H9 (cell line): ENCODE measurements around the gene UGT1A8. TPM values are rescaled to one million over a fixed set of nuclear protein-coding genes. Genes with fewer than 3 reads are reported as not detected.

Experiments
- DNase-seq: peaks from one replicate; pipeline ENCODE4 v3.0.0-alpha.2; 2017
- H2AFZ ChIP-seq: one replicate; pipeline ENCODE4 v1.6.1; 2013; ENCODE audit warnings: mild to moderate bottlenecking, low read length, control low read depth, moderate library complexity
- H2AK5ac ChIP-seq: 2 replicates; pipeline ENCODE4 v1.6.1; 2013; ENCODE audit warnings: low read length, control low read depth, mixed read lengths; ENCODE audit not compliant: insufficient read length
- H2BK120ac ChIP-seq: one replicate; pipeline ENCODE4 v1.6.1; 2013; ENCODE audit warnings: low read depth, mild to moderate bottlenecking, low read length, control low read depth, inconsistent platforms; ENCODE audit not compliant: poor library complexity, severe bottlenecking
- H2BK12ac ChIP-seq: 2 replicates; pipeline ENCODE4 v1.6.1; 2013; ENCODE audit warnings: low read length, control low read depth, mixed read lengths, low read depth; ENCODE audit not compliant: insufficient read length
- H2BK15ac ChIP-seq: 2 replicates; pipeline ENCODE4 v1.6.1; 2013; ENCODE audit warnings: low read depth, low read length, control low read depth
- H2BK20ac ChIP-seq: one replicate; pipeline ENCODE4 v1.6.1; 2013; ENCODE audit warnings: low read depth, mild to moderate bottlenecking, low read length, control low read depth, inconsistent platforms; ENCODE audit not compliant: poor library complexity, severe bottlenecking
- H2BK5ac ChIP-seq: 2 replicates; pipeline ENCODE4 v1.6.1; 2013; ENCODE audit warnings: low read length, control low read depth, mixed read lengths; ENCODE audit not compliant: insufficient read length
- H3K14ac ChIP-seq: 2 replicates; pipeline ENCODE4 v1.6.1; 2013; ENCODE audit warnings: low read length, control low read depth; ENCODE audit not compliant: insufficient read depth
- H3K18ac ChIP-seq: 2 replicates; pipeline ENCODE4 v1.6.1; 2013; ENCODE audit warnings: low read depth, mild to moderate bottlenecking, mixed read lengths, low read length, control low read depth; ENCODE audit not compliant: insufficient read length
- H3K23ac ChIP-seq: 2 replicates; pipeline ENCODE4 v1.6.1; 2013; ENCODE audit warnings: low read length, control low read depth, mixed read lengths, low read depth; ENCODE audit not compliant: insufficient read length
- H3K23me2 ChIP-seq: 2 replicates; pipeline ENCODE4 v1.6.1; 2013; ENCODE audit warnings: low read depth, mild to moderate bottlenecking, mixed read lengths, low read length, control low read depth; ENCODE audit not compliant: insufficient read length, poor library complexity, severe bottlenecking
- H3K27ac ChIP-seq: 2 replicates; pipeline ENCODE4 v1.5.1; 2013; ENCODE audit warnings: low read length, control low read depth, mixed read lengths, low read depth; ENCODE audit not compliant: insufficient read length
- H3K27me3 ChIP-seq: 2 replicates; pipeline ENCODE4 v1.6.1; 2013; ENCODE audit warnings: low read length, control low read depth, inconsistent platforms; ENCODE audit not compliant: insufficient read depth
- H3K4ac ChIP-seq: 2 replicates; pipeline ENCODE4 v1.6.1; 2013; ENCODE audit warnings: low read depth, mild to moderate bottlenecking, control low read depth, inconsistent platforms, low read length, moderate library complexity
- H3K4me1 ChIP-seq: 2 replicates; pipeline ENCODE4 v1.6.1; 2013; ENCODE audit warnings: low read length, control low read depth, inconsistent platforms; ENCODE audit not compliant: insufficient read depth
- H3K4me2 ChIP-seq: 2 replicates; pipeline ENCODE4 v1.6.1; 2013; ENCODE audit warnings: low read length, control low read depth, mixed read lengths; ENCODE audit not compliant: insufficient read length, insufficient read depth
- H3K56ac ChIP-seq: 2 replicates; pipeline ENCODE4 v1.6.1; 2013; ENCODE audit warnings: low read depth, mild to moderate bottlenecking, mixed read lengths, low read length, control low read depth; ENCODE audit not compliant: insufficient read length
- H3K79me1 ChIP-seq: 2 replicates; pipeline ENCODE4 v1.6.1; 2013; ENCODE audit warnings: low read depth, mild to moderate bottlenecking, moderate library complexity, low read length, control low read depth, inconsistent platforms; ENCODE audit not compliant: insufficient read depth, poor library complexity, severe bottlenecking
- H3K79me2 ChIP-seq: 2 replicates; pipeline ENCODE4 v1.6.1; 2013; ENCODE audit warnings: low read length, control low read depth, inconsistent platforms; ENCODE audit not compliant: insufficient read depth
- H3K9ac ChIP-seq: 2 replicates; pipeline ENCODE4 v1.6.1; 2013; ENCODE audit warnings: low read length, control low read depth, mixed read lengths; ENCODE audit not compliant: insufficient read length; ENCODE audit errors: extremely low read depth
- H3K9me3 ChIP-seq: one replicate; pipeline ENCODE4 v1.6.1; 2013; ENCODE audit warnings: low read depth, low read length, inconsistent platforms; ENCODE audit not compliant: control insufficient read depth
- H3T11ph ChIP-seq: one replicate; pipeline ENCODE4 v1.6.1; 2013; ENCODE audit warnings: mild to moderate bottlenecking, low read length, control low read depth, inconsistent platforms
- H4K20me1 ChIP-seq: one replicate; pipeline ENCODE4 v1.6.1; 2013; ENCODE audit not compliant: control insufficient read depth, insufficient read length, insufficient read depth
- H4K5ac ChIP-seq: 2 replicates; pipeline ENCODE4 v1.6.1; 2013; ENCODE audit warnings: low read depth, mild to moderate bottlenecking, mixed read lengths, low read length, control low read depth; ENCODE audit not compliant: insufficient read length
- H4K8ac ChIP-seq: replicated peaks from 2 replicates; pipeline ENCODE4 v1.6.1; 2013; ENCODE audit warnings: low read length, control low read depth, mixed read lengths, low read depth; ENCODE audit not compliant: insufficient read length
- H4K91ac ChIP-seq: 2 replicates; pipeline ENCODE4 v1.6.1; 2013; ENCODE audit warnings: low read depth, mild to moderate bottlenecking, moderate library complexity, mixed read lengths, low read length, control low read depth; ENCODE audit not compliant: insufficient read length
- H3K27ac Mint-ChIP-seq, 3 experiments: 2 replicates in 2 of 3; 3 replicates in 1 of 3; pipeline ENCODE4 v1.8.0; 2020 to 2021; ENCODE audit warnings: mixed read lengths in 3 of 3, mild to moderate bottlenecking in 1 of 3, moderate library complexity in 1 of 3
- H3K27me3 Mint-ChIP-seq: 2 replicates; pipeline ENCODE4 v1.8.0; 2021; ENCODE audit warnings: low read depth, mild to moderate bottlenecking, moderate library complexity, mixed read lengths
- H3K36me3 Mint-ChIP-seq, 3 experiments: 2 replicates in 2 of 3; 3 replicates in 1 of 3; pipeline ENCODE4 v1.8.0; 2020 to 2021; ENCODE audit warnings: low read depth in 3 of 3, mixed read lengths in 3 of 3; ENCODE audit not compliant: insufficient read depth in 1 of 3
- H3K4me1 Mint-ChIP-seq, 2 experiments: 2 replicates each; pipeline ENCODE4 v1.8.0; 2020; ENCODE audit warnings: mixed read lengths in 2 of 2
- H3K4me3 Mint-ChIP-seq, 2 experiments: 2 replicates in 1 of 2; 3 replicates in 1 of 2; pipeline ENCODE4 v1.8.0; 2020 to 2021; ENCODE audit warnings: mild to moderate bottlenecking in 2 of 2, mixed read lengths in 2 of 2, moderate library complexity in 1 of 2
- H3K9me3 Mint-ChIP-seq, 2 experiments: 2 replicates in 1 of 2; 3 replicates in 1 of 2; pipeline ENCODE4 v1.8.0; 2020; ENCODE audit warnings: mild to moderate bottlenecking in 2 of 2, mixed read lengths in 2 of 2, moderate library complexity in 1 of 2
- CTCF ChIP-seq: fragments of 200-600 bp; sonication (generic); conservative IDR thresholded peaks from 3 replicates; pipeline ENCODE4 v1.8.0; 2021; ENCODE audit warnings: antibody characterized with exemption, mild to moderate bottlenecking
- WGBS: extraction: QIAGEN DNeasy Blood & Tissue Kit; methylation state at CpG from one replicate; pipeline ENCODE4 v1.1.7; 2013; ENCODE audit warnings: missing lambda C conversion rate, low lambda C conversion rate, mixed read lengths; ENCODE audit not compliant: insufficient read length; ENCODE audit errors: extremely low coverage; 5-methylcytosine and 5-hydroxymethylcytosine counted together
- total RNA-seq: library from RNA; stranded (reverse); gene quantifications from 2 replicates; pipeline ENCODE4 v1.2.1, GENCODE V29; 2021

Gene UGT1A8
- total RNA-seq, 1 experiment from 2014 or later = not detected

- Histone ChIP-seq H3K18ac (no peak overlapping the region), H2BK5ac (no peak overlapping the region), H3K4me1 (no peaks in the 10 kb centered on the region), H3K4me2 (no peak overlapping the region), H3K27ac (no peak overlapping the region), H3K79me1 (no peaks in the 10 kb centered on the region), H3K9ac (no peak overlapping the region), H2BK20ac (no peak overlapping the region), H2BK12ac (no peak overlapping the region), H2BK120ac (no peak overlapping the region), H2AFZ (no peak overlapping the region), H3K23ac (no peak overlapping the region), H3T11ph (no peak overlapping the region), H3K23me2 (no peaks in the 10 kb centered on the region), H3K79me2 (no peaks in the 10 kb centered on the region), H3K4ac (no peak overlapping the region), H4K91ac (no peak overlapping the region), H3K14ac (no peak overlapping the region), H2AK5ac (no peak overlapping the region), H4K8ac (no peak overlapping the region), H3K56ac (no peak overlapping the region), H3K9me3 (no peaks in the 10 kb centered on the region), H4K5ac (no peak overlapping the region), H2BK15ac (no peak overlapping the region), H4K20me1 (no peaks in the 10 kb centered on the region), H3K27me3 (no peaks in the 10 kb centered on the region)
- Mint-ChIP-seq H3K27me3 (peaks cover 6% of the 10 kb centered on the region), H3K4me1 (peaks cover 4% of the 10 kb centered on the region in 2 experiments; a peak in 2 of 4 replicates), H3K4me3 (no peak overlapping the region), H3K27ac (no peak overlapping the region), H3K36me3 (peaks cover 0 to 2% (median 0%) of the 10 kb centered on the region in 3 experiments; a peak in 3 of 7 replicates), H3K9me3 (peaks cover 10 to 11% of the 10 kb centered on the region in 2 experiments; a peak in 4 of 5 replicates)
- no CpG with 5 or more reads among the region's 2 CpGs for WGBS
- DNase-seq = no peak
- TF ChIP-seq CTCF = no peak
These were observed 46.0 kb upstream of the UGT1A8 start for GRCh38 chr2:233571462-233571861.
